Loucy (cell line): ENCODE data around the gene GPR35.

ENCODE experiments used
- H2AFZ ChIP-seq: fragments of 200-600 bp; sonication (generic); 2 replicates; pipeline ENCODE4 v1.6.0; 2016; ENCODE audit warnings: antibody characterized with exemption, mild to moderate bottlenecking, low read length, moderate library complexity
- H3F3A ChIP-seq: fragments of 200-600 bp; 2 replicates; pipeline ENCODE4 v1.6.0; 2016; ENCODE audit warnings: antibody characterized with exemption, low read depth, mild to moderate bottlenecking
- H3K27me3 ChIP-seq: fragments of 200-600 bp; sonication (generic); 2 replicates; pipeline ENCODE4 v1.6.1; 2014; ENCODE audit warnings: low read length, mild to moderate bottlenecking; ENCODE audit not compliant: insufficient read depth, poor library complexity, severe bottlenecking
- H3K36me3 ChIP-seq: fragments of 200-600 bp; sonication (generic); 2 replicates; pipeline ENCODE4 v1.6.1; 2016; ENCODE audit warnings: low read length; ENCODE audit not compliant: insufficient read depth
- H3K4me1 ChIP-seq: fragments of 200-600 bp; sonication (generic); 2 replicates; pipeline ENCODE4 v1.5.1; 2014; ENCODE audit warnings: low read length, mild to moderate bottlenecking; ENCODE audit not compliant: insufficient read depth, poor library complexity, severe bottlenecking
- H3K4me2 ChIP-seq: fragments of 200-600 bp; sonication (generic); 2 replicates; pipeline ENCODE4 v1.6.0; 2014; ENCODE audit warnings: antibody characterized with exemption, low read length, low read depth, mild to moderate bottlenecking; ENCODE audit not compliant: poor library complexity, severe bottlenecking
- H3K4me3 ChIP-seq: fragments of 200-600 bp; sonication (generic); 2 replicates; pipeline ENCODE4 v1.5.1; 2014; ENCODE audit warnings: low read length, mild to moderate bottlenecking, mixed read lengths; ENCODE audit not compliant: poor library complexity, severe bottlenecking
- H3K79me2 ChIP-seq: fragments of 200-600 bp; sonication (generic); 2 replicates; pipeline ENCODE4 v1.6.1; 2014; ENCODE audit warnings: low read length; ENCODE audit not compliant: insufficient read depth
- H3K9ac ChIP-seq: fragments of 200-600 bp; sonication (generic); 2 replicates; pipeline ENCODE4 v1.6.0; 2014; ENCODE audit warnings: mild to moderate bottlenecking, low read depth, low read length, moderate library complexity; ENCODE audit not compliant: poor library complexity, severe bottlenecking
- H3K9me2 ChIP-seq: fragments of 200-600 bp; sonication (generic); replicated peaks from 2 replicates; pipeline ENCODE4 v1.6.1; 2016; ENCODE audit warnings: low read depth, low read length, mixed read lengths
- H3K9me3 ChIP-seq: fragments of 200-600 bp; sonication (generic); 2 replicates; pipeline ENCODE4 v1.6.1; 2014; ENCODE audit warnings: mild to moderate bottlenecking, antibody characterized with exemption, low read length, low read depth; ENCODE audit not compliant: insufficient read depth
- H4K20me1 ChIP-seq: fragments of 200-600 bp; sonication (generic); 2 replicates; pipeline ENCODE4 v1.6.0; 2014; ENCODE audit warnings: antibody characterized with exemption, low read length, mild to moderate bottlenecking; ENCODE audit not compliant: insufficient read depth, poor library complexity, severe bottlenecking
- CTCF ChIP-seq: fragments of 200-600 bp; sonication (generic); conservative IDR thresholded peaks from 2 replicates; pipeline ENCODE4 v1.5.1; 2014; ENCODE audit warnings: mild to moderate bottlenecking, antibody characterized with exemption, low read length
- EZH2phosphoT487 ChIP-seq: fragments of 200-600 bp; IDR thresholded peaks from 2 replicates; pipeline ENCODE4 v1.6.1; 2018; ENCODE audit warnings: antibody characterized with exemption, mild to moderate bottlenecking, moderate library complexity, borderline replicate concordance

GPR35 gene

GRCh38 chr2:240586919-240587800 lies 38.1 kb upstream of the GPR35 start:
- Histone ChIP-seq H3K9me3 (no peaks in the 10 kb centered on the region), H4K20me1 (peaks cover 45% of the 10 kb centered on the region), H3F3A (no peaks in the 10 kb centered on the region), H3K4me1 (peaks cover 46% of the 10 kb centered on the region), H3K36me3 (peaks cover 3% of the 10 kb centered on the region; the same call in 1 of the 2 replicates), H3K9ac (peak overlapping the region; percentile 86), H3K4me2 (peak overlapping the region; percentile 97), H3K27me3 (no peaks in the 10 kb centered on the region), H3K79me2 (peaks cover 85% of the 10 kb centered on the region), H2AFZ (peak overlapping the region; percentile 35; the same call in 1 of the 2 replicates), H3K9me2 (no peaks in the 10 kb centered on the region), H3K4me3 (peak overlapping the region; percentile 99)
- TF ChIP-seq EZH2phosphoT487 (no peak), CTCF (no peak)

- TF ChIP-seq CTCF, result no peak
- no peak for TF ChIP-seq EZH2phosphoT487
- H2AFZ ChIP-seq, result no peak overlapping the region
- H3K27me3 ChIP-seq, result no peaks in the 10 kb centered on the region
- H3K9me2 ChIP-seq, result no peaks in the 10 kb centered on the region
- H3F3A ChIP-seq, result no peaks in the 10 kb centered on the region
- peak overlapping the region; percentile 99 for H3K4me3 ChIP-seq
- H4K20me1 ChIP-seq, result peaks cover 50% of the 10 kb centered on the region
- peak overlapping the region; percentile 97 for H3K4me2 ChIP-seq
- peaks cover 80% of the 10 kb centered on the region for H3K79me2 ChIP-seq
- peak overlapping the region; percentile 86 for H3K9ac ChIP-seq
- peaks cover 39% of the 10 kb centered on the region for H3K4me1 ChIP-seq
- no peaks in the 10 kb centered on the region for H3K9me3 ChIP-seq
- peaks cover 3% of the 10 kb centered on the region; the same call in 1 of the 2 replicates for H3K36me3 ChIP-seq
Observed at GRCh38 chr2:240588006-240588655, 37.1 kb upstream of the GPR35 start.

GRCh38 chr2:240588669-240589068 lies 36.6 kb upstream of the GPR35 start:
- H3K4me1 ChIP-seq, result peaks cover 34% of the 10 kb centered on the region
- peaks cover 74% of the 10 kb centered on the region for H3K79me2 ChIP-seq
- H3K36me3 ChIP-seq, result peaks cover 3% of the 10 kb centered on the region; the same call in 1 of the 2 replicates
- H3K4me3 ChIP-seq, result peak overlapping the region; percentile 99
- no peaks in the 10 kb centered on the region for H3K9me2 ChIP-seq
- H3K4me2 ChIP-seq, result peak overlapping the region; percentile 97
- H3K27me3 ChIP-seq, result no peaks in the 10 kb centered on the region
- H4K20me1 ChIP-seq, result peaks cover 50% of the 10 kb centered on the region
- H3F3A ChIP-seq, result no peaks in the 10 kb centered on the region
- H2AFZ ChIP-seq, result no peak overlapping the region
- H3K9me3 ChIP-seq, result no peaks in the 10 kb centered on the region
- peak overlapping the region; percentile 86 for H3K9ac ChIP-seq
- TF ChIP-seq EZH2phosphoT487 (no peak), CTCF (no peak)
